22Rv1 (cell line): ENCODE data around the gene ITPKB.

ENCODE experiments used
- ZFX ChIP-seq: fragments of 450-650 bp; IDR thresholded peaks from 2 replicates; pipeline ENCODE4 v1.6.1; 2017; ENCODE audit warnings: antibody characterized with exemption, borderline replicate concordance
- TF ChIP-seq, protein P1 (sequence below): fragments of 450-650 bp; IDR thresholded peaks from 2 replicates; pipeline ENCODE4 v1.5.1; 2017; ENCODE audit warnings: mild to moderate bottlenecking

- TF ChIP-seq, protein P1, sequence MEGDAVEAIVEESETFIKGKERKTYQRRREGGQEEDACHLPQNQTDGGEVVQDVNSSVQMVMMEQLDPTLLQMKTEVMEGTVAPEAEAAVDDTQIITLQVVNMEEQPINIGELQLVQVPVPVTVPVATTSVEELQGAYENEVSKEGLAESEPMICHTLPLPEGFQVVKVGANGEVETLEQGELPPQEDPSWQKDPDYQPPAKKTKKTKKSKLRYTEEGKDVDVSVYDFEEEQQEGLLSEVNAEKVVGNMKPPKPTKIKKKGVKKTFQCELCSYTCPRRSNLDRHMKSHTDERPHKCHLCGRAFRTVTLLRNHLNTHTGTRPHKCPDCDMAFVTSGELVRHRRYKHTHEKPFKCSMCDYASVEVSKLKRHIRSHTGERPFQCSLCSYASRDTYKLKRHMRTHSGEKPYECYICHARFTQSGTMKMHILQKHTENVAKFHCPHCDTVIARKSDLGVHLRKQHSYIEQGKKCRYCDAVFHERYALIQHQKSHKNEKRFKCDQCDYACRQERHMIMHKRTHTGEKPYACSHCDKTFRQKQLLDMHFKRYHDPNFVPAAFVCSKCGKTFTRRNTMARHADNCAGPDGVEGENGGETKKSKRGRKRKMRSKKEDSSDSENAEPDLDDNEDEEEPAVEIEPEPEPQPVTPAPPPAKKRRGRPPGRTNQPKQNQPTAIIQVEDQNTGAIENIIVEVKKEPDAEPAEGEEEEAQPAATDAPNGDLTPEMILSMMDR: peak; percentile 17; the same call in 1 of the 2 replicates
- no peak for TF ChIP-seq ZFX
Measured at GRCh38 chr1:226611301-226611700, 127.8 kb downstream of the ITPKB start.
